ENCODE results near the gene PLPPR4.
A peak's percentile ranks its signal among the peaks of the same experiment; 100 is the strongest.
"Not testable (repeated sequence)": the region's sequence is repeated elsewhere in the genome, so short reads cannot be mapped to it uniquely, and the experiment has no call there.

The PLPPR4 gene

DNA sequence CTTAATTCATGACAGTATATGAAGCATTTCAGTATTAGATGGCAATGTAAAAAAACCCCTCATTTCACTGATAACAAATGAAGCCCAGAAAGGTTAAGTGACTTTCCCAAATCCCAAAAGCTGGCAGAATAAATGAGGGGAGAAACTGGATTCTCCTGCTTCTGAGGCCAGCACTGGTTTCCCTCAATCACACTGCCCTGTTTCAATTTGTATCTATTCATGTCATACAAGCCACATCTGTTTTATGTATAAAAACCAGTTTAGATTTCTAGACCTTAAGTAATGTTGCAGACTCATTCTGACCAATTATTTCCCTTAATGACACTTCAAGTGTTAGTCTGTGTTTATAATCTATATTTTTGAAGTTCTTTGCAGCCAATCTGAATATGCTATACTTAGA, 16.8 kb downstream of the PLPPR4 start:
- in situ Hi-C loops (cut with HindIII; ENCODE audit: low pct_unique_long_range_greater_than_20kb, low sequenced_read_pairs) = no loop called here
- no peak for DNase-seq (ENCODE audit: low read depth in 1 of 2, low spot score in 1 of 2)
- TF ChIP-seq JUND (IDR thresholded peaks at IDR 0.05; ENCODE audit: low read depth) = no peak

DNA sequence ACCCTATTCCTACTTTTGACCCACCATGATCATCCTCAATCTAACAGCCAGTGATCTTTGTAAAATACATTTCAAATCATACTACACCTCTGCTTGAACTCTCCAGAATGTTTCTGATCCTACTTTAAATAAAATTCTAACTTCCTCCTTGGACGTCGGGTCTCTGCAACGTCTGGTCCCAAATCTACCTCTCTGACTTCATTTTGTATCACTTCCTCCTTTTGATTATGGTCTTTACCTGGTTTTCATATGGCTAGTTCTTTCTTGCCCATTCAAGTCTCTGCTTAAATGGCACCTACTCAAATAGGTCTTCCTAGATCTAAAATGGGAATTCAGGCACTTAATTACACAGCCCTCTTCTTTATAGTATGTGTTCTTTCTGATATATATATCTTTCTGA, 18.2 kb downstream of the PLPPR4 start:
- no peak for TF ChIP-seq JUND (IDR thresholded peaks at IDR 0.05; ENCODE audit: low read depth)
- in situ Hi-C loops (cut with HindIII; ENCODE audit: low pct_unique_long_range_greater_than_20kb, low sequenced_read_pairs) = no loop called here
- no peak for DNase-seq (ENCODE audit: low read depth in 1 of 2, low spot score in 1 of 2)

DNA sequence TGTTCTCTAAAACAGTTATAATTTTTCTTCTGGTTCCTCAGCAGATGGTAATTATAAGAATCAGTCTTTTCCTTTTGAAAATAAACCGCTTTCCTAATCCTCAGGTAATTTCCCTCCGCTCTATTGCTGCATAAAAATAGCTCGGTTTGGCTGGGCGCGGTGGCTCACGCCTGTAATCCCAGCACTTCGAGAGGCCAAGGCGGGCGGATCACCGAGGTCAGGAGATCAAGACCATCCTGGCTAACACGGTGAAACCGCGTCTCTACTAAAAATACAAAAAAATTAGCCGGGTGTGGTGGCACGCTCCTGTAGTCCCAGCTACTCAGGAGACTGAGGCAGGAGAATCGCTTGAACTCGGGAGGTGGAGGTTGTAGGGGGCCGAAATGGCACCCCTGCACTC, 19.2 kb downstream of the PLPPR4 start:
- in situ Hi-C loops (cut with HindIII; ENCODE audit: low pct_unique_long_range_greater_than_20kb, low sequenced_read_pairs) = not testable (repeated sequence)

DNA sequence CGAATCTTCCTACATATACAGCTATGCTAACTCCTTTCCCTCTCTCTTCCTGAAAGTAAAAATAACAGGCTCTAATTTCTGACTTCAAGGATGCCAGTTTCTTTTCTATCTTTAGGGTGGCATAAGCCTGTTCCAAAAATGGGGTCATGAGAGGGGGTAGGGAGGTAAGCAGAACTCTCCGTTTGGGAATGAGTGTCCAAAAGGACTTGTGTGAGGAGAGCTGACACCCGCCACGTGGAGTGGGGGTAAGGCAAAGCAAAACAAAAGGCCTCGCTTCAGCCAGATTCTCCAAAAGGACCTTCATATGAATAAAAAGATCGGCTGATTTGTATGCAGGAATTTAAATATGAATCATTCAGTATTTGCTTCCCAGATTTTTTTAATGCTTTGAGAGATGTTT, 28.6 kb downstream of the PLPPR4 start:
- no peak for DNase-seq (ENCODE audit: low read depth in 1 of 2, low spot score in 1 of 2)
- in situ Hi-C loops (cut with HindIII; ENCODE audit: low pct_unique_long_range_greater_than_20kb, low sequenced_read_pairs) = no loop called here
- TF ChIP-seq JUND (IDR thresholded peaks at IDR 0.05; ENCODE audit: low read depth) = no peak

More for the DNA sequence above, 19.2 kb downstream of the PLPPR4 start:
- not testable (repeated sequence) for DNase-seq (ENCODE audit: low read depth in 1 of 2, low spot score in 1 of 2)

DNA sequence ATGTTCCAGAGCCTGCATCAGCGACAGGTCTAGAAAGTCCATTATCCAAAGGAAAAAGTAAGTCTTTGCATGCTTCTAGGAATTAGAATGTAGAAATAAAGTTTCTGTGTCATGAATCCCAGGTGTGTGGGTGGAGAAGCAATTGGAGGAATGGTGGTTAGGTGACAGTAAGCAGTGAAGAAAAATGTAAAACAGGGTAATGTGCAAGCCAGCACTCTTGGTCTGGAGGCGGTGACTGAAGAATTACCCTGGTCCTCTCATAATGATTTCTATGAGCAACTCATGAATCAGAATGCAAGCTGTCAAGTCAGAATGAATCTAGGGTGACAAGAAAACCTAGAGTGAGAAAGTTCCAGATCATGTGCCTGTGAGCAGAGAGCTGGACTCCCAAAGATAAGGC, 33.6 kb downstream of the PLPPR4 start:
- in situ Hi-C loops (cut with HindIII; ENCODE audit: low pct_unique_long_range_greater_than_20kb, low sequenced_read_pairs) = no loop called here

DNA sequence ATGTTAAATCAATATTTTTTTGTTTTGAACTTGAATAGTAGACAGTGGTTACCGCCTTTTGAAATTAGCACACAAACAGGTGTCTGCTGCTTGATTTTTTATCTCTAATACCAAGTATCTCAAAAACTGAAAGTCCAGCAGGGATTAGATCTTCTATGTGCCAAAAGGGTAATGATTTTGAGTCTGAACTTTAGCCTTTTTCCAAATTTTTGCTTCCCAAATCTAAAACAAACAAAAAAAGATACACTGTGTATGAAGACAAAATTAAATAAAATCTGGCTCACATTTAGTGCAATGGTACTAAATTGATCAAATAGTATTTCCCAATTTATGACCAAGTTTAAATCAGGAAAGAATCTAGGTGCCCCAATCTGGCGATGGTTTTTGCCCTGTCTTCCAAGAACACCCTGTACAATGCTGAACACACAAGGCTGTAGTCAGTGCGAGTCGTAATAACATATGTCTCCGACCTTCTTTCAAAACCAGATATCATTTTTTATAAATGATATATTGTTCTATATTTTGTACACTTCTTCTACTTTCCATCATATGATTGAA, 40.5 kb downstream of the PLPPR4 start:
- DNase-seq (ENCODE audit: low read depth in 1 of 2, low spot score in 1 of 2) = no peak
- TF ChIP-seq JUND (IDR thresholded peaks at IDR 0.05; ENCODE audit: low read depth) = no peak
- in situ Hi-C loops (cut with HindIII; ENCODE audit: low pct_unique_long_range_greater_than_20kb, low sequenced_read_pairs) = no loop called here

More for the DNA sequence above, 33.6 kb downstream of the PLPPR4 start:
- no peak for DNase-seq (ENCODE audit: low read depth in 1 of 2, low spot score in 1 of 2)
- TF ChIP-seq JUND (IDR thresholded peaks at IDR 0.05; ENCODE audit: low read depth) = no peak

DNA sequence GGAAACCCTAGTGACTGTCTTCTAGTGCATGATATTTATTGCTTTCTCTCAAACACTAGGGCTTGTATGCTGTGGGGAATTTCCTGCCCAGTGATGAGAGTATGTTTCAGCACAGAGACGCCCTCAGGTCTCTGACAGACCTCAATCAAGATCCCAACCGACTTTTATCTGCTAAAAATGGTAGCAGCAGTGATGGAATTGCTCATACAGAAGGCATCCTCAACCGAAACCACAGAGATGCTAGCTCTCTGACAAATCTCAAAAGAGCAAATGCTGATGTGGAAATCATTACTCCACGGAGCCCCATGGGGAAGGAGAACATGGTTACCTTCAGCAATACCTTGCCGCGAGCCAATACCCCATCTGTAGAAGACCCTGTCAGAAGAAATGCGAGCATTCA, 41.3 kb downstream of the PLPPR4 start:
- no peak for TF ChIP-seq JUND (IDR thresholded peaks at IDR 0.05; ENCODE audit: low read depth)
- in situ Hi-C loops (cut with HindIII; ENCODE audit: low pct_unique_long_range_greater_than_20kb, low sequenced_read_pairs) = no loop called here
- DNase-seq (ENCODE audit: low read depth in 1 of 2, low spot score in 1 of 2) = no peak

DNA sequence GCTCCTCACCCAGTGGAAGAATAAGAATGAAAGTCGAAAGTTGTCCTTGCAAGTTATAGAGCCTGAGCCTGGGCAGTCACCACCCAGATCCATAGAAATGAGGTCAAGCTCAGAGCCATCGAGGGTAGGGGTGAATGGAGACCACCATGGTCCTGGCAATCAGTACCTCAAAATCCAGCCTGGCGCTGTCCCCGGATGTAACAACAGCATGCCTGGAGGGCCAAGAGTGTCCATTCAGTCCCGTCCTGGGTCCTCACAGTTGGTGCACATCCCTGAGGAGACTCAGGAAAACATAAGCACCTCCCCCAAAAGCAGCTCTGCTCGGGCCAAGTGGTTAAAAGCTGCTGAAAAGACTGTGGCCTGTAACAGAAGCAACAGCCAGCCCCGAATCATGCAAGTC, 41.8 kb downstream of the PLPPR4 start:
- in situ Hi-C loops (cut with HindIII; ENCODE audit: low pct_unique_long_range_greater_than_20kb, low sequenced_read_pairs) = no loop called here
- TF ChIP-seq JUND (IDR thresholded peaks at IDR 0.05; ENCODE audit: low read depth) = no peak

DNA sequence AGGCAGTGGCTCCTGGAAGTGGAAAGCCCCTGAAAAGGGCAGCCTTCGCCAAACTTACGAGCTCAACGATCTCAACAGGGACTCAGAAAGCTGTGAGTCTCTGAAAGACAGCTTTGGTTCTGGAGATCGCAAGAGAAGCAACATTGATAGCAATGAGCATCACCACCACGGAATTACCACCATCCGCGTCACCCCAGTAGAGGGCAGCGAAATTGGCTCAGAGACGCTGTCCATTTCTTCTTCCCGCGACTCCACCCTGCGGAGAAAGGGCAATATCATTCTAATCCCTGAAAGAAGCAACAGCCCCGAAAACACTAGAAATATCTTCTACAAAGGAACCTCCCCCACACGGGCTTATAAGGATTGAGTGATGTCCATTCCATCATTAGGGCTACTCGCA, 42.4 kb downstream of the PLPPR4 start:
- DNase-seq (ENCODE audit: low read depth in 1 of 2, low spot score in 1 of 2) = peak in 1 of 2 experiments; percentile 5
- TF ChIP-seq JUND (IDR thresholded peaks at IDR 0.05; ENCODE audit: low read depth) = no peak
- in situ Hi-C loops (cut with HindIII; ENCODE audit: low pct_unique_long_range_greater_than_20kb, low sequenced_read_pairs) = no loop called here

More for the DNA sequence above, 41.8 kb downstream of the PLPPR4 start:
- no peak for DNase-seq (ENCODE audit: low read depth in 1 of 2, low spot score in 1 of 2)

DNA sequence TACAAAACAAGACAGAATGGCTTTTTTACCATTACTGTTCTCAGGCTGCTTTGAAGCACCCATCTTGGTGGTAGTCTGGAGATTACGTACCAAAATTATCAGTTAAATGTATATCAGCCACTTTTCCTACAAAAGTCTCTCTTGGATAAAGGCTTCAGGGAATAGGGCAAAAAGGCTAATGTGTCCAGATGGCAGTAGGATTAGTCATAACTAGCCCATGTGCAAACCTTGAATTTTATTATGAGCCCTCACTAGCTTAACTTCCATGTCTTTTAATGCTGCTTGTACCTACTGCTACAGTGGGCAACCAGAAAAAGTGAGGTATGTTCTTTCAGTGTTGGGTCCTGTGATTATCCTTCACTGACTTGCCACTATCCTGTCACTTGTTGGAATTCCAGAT, 51.0 kb downstream of the PLPPR4 start:
- no peak for DNase-seq (ENCODE audit: low read depth in 1 of 2, low spot score in 1 of 2)
- no peak for TF ChIP-seq JUND (IDR thresholded peaks at IDR 0.05; ENCODE audit: low read depth)

DNA sequence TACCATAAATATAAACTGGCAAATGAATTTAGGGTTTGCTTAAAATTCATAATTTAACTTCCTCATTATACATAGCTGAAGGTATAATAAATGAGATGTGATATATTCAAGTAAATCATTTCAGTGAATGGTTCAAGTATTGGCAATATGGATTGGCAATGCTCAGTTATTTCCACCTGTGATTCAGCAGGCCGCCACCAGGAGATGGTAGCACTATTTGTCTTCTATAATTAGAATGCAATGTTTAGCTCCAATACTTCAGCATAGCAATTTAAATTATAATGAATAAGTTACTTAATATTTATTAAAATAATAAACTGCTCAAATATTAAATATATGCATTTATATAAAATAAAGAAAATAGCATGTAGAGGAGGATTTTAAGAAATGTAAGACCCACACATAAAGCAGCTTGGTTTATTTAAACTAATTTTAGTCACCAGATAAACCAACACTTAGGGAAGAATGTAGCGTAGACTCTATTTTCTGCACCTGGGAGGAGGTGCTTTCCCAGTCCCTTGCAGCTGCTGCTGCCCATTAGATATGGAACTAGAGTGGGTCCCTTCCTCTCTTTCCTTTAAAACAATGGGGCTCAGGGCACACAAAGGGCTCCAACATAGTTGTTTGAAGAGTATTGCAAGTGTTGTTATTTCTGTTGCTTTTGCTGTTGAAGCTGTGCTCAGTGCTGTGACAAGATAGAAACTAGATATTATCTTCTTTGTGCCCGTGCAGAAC, 62.1 kb downstream of the PLPPR4 start:
- in situ Hi-C loops (cut with HindIII; ENCODE audit: low pct_unique_long_range_greater_than_20kb, low sequenced_read_pairs) = no loop called here
- peak in 1 of 2 experiments; percentile 6 for DNase-seq (ENCODE audit: low read depth in 1 of 2, low spot score in 1 of 2)
- no peak for TF ChIP-seq JUND (IDR thresholded peaks at IDR 0.05; ENCODE audit: low read depth)

More for the DNA sequence above, 51.0 kb downstream of the PLPPR4 start:
- in situ Hi-C loops (cut with HindIII; ENCODE audit: low pct_unique_long_range_greater_than_20kb, low sequenced_read_pairs) = no loop called here

DNA sequence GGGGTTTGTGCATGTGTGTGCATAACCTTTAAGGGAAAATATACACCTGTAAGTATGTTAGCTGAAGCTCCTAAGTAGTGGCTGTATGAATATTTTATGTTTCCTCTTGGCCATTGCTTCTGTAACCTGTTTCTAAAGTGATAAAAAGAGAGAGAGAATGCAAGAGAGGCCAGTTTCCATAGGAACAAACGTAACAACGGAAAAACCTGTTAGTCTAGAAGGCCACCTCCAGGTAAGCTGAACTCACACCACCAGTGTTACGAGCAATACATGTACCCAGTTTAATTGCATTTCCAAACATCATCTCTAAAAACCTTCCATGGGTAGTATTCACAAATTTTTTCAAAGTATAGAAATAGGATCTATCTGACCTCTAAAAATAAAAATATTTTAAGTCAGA, 63.1 kb downstream of the PLPPR4 start:
- no peak for TF ChIP-seq JUND (IDR thresholded peaks at IDR 0.05; ENCODE audit: low read depth)
- in situ Hi-C loops (cut with HindIII; ENCODE audit: low pct_unique_long_range_greater_than_20kb, low sequenced_read_pairs) = no loop called here
- peak; percentile 4 to 63 for DNase-seq (ENCODE audit: low read depth in 1 of 2, low spot score in 1 of 2)

DNA sequence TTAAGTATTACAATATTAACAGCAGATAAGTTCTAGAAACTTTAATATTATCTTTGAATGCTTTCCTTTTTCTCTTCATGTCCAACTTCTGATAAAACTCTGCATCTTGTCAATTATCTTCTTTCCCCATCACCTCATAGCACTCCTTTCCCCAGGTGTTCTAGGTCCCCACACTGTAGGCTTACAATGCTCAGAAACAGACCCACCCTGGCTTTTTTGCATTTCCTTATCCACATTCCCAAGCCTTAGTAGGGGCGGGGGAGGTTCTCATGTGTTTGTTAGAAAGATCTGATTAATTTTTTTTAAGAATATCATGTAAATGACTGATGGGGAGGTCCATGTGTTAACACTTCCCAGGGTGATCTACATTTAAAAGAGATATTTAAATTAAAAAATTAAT, 63.9 kb downstream of the PLPPR4 start:
- DNase-seq (ENCODE audit: low read depth in 1 of 2, low spot score in 1 of 2) = no peak
- no peak for TF ChIP-seq JUND (IDR thresholded peaks at IDR 0.05; ENCODE audit: low read depth)
- in situ Hi-C loops (cut with HindIII; ENCODE audit: low pct_unique_long_range_greater_than_20kb, low sequenced_read_pairs) = no loop called here

DNA sequence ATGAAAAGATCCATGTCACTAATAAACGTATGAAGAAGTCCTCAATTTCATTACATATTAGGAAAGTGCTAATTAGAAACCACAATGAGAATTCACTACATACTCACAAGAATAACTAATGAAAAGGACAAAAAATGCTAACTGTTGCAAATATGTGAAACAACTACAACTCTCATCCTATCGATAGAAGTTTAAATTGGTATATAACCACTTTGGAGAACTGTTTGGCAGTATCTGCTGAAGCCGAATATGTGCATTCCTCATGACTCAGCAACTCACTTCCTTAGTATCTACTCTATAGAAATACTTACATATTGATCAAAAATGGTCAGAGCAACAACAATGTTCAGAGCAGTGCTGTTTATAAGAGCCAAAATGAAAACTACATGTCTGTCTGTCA, 66.8 kb downstream of the PLPPR4 start:
- no peak for DNase-seq (ENCODE audit: low read depth in 1 of 2, low spot score in 1 of 2)
- in situ Hi-C loops (cut with HindIII; ENCODE audit: low pct_unique_long_range_greater_than_20kb, low sequenced_read_pairs) = no loop called here
- TF ChIP-seq JUND (IDR thresholded peaks at IDR 0.05; ENCODE audit: low read depth) = no peak

All from T47D (cell line).